ENCODE data around the gene ARHGAP26.

The ARHGAP26 gene

DNA sequence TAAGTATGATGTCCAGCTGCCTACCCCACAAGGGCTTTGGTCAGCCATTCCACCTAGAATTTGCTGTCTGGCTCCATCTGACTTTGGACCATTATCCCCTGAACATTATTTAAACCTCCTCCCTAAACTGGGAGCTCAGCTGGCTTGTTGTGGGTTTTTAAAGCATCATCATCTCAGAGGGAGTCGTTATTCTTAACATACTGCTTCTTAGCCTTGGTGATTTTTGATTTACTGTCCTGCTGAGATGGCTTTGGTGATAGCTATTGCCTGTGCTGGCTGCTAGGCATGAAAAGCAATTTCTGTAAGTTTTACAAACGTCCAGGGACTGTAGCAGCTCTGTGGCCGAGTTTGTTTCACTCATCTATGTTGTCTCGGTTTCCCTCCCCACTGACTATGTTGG is 377.2 kb downstream of the ARHGAP26 start:
- Histone ChIP-seq H3K9ac (ENCODE audit: low read depth, low read length) (no peak overlapping the region), H3K4me1 (ENCODE audit: insufficient read depth, low read length) (no peaks in the 10 kb centered on the region), H3K36me3 (ENCODE audit: insufficient read depth, low read length) (no peaks in the 10 kb centered on the region; the same call in 1 of the 2 replicates), H3K9me3 (ENCODE audit: control insufficient read depth, insufficient read depth, low read length) (no peaks in the 10 kb centered on the region)

DNA sequence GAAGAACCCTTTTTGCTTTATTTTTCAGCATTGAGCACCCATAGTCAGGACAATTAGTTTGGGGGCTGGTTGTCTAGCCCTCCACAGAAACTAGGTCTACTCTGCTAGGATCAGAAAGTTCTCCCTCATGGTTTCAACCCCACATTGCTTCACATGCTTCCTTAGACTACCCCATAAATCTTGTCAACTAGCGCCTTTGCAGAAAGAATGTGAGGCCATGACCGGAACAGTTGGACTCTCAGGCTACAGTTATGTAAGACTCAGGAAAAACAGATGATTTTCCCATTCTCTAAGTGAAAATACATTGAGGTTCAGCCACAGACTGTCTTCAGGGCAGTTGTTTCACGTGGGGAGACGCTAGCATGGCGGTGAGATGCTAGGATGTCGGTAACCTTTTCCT is 377.7 kb downstream of the ARHGAP26 start:
- Histone ChIP-seq H3K36me3 (ENCODE audit: insufficient read depth, low read length) (no peaks in the 10 kb centered on the region; the same call in 1 of the 2 replicates), H3K4me1 (ENCODE audit: insufficient read depth, low read length) (no peaks in the 10 kb centered on the region), H3K9ac (ENCODE audit: low read depth, low read length) (no peak overlapping the region), H3K9me3 (ENCODE audit: control insufficient read depth, insufficient read depth, low read length) (no peaks in the 10 kb centered on the region)

DNA sequence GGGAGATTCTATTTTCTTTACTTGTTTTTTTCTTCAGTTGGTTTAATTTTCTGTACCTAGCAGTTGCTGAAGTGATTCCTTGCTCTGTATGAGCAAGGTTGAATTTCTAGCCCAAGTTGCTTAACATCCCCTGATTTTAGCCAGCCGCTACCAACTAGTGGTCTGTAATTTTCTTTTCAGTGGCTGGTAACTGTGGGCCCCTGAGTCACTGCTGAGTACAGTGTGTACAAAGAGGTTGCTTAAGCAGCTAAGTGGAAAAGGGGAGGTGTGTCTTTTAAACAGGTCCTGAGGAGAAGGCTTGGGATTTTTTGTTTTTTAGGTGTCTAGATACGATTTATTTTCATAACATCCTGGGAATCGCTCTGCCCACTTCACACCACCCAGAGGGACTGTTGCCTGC is 378.6 kb downstream of the ARHGAP26 start:
- no peaks in the 10 kb centered on the region for H3K4me1 ChIP-seq (ENCODE audit: insufficient read depth, low read length)

DNA sequence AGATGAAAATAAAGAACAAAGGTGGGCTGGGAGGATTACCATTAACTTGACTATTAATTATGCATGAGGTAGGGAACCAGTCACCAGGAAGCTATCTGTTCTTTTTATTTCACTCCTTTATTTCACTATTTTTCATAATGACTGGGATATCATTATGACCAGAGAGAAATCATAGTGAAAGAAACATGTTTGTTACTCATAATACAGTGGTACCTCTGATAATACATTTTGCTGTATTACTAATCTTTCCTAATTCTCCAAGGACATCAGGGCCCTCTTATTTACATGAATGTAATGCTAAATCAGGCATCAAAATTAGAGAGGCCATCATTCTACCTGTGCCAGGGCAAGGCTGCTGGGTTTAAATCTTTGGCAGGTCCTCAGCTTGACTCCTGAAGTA is 379.6 kb downstream of the ARHGAP26 start:
- Histone ChIP-seq H3K4me1 (ENCODE audit: insufficient read depth, low read length) (peaks cover 4% of the 10 kb centered on the region; the same call in 1 of the 2 replicates), H3K9ac (ENCODE audit: low read depth, low read length) (no peak overlapping the region), H3K36me3 (ENCODE audit: insufficient read depth, low read length) (no peaks in the 10 kb centered on the region; the same call in 1 of the 2 replicates), H3K9me3 (ENCODE audit: control insufficient read depth, insufficient read depth, low read length) (no peaks in the 10 kb centered on the region)

More for the DNA sequence above, 378.6 kb downstream of the ARHGAP26 start:
- H3K9ac ChIP-seq (ENCODE audit: low read depth, low read length) = no peak overlapping the region
- no peaks in the 10 kb centered on the region for H3K9me3 ChIP-seq (ENCODE audit: control insufficient read depth, insufficient read depth, low read length)
- H3K36me3 ChIP-seq (ENCODE audit: insufficient read depth, low read length) = no peaks in the 10 kb centered on the region; the same call in 1 of the 2 replicates

DNA sequence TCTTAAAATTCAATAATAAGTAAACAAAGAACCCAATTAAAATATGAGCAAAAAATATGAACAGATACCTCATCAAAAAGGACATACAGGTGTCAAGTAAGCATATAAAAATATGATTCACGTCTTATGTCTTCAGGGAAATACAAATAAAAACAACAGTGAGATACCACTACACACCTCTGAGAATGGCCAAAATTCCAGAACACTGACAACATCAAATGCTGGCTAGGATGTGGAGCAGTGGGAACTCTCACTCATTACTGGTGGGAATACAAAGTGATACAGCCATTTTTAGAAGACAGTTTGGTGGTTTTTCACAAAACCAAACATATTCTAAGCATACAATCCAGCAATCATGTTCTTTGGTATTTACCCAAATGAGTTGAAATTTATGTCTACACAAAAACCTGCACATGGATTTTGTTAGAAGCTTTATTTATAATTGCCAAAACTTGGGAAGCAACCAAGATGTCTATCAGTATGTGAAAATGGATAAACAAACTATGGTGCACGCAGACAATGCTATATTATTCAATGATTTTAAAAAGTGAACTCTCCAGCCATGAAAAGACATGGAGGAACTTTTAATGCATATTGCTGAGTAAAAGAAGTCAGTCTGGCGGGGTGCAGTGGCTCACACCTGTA is 381.0 kb downstream of the ARHGAP26 start:
- Histone ChIP-seq H3K9ac (ENCODE audit: low read depth, low read length) (no peak overlapping the region), H3K36me3 (ENCODE audit: insufficient read depth, low read length) (no peaks in the 10 kb centered on the region; the same call in 1 of the 2 replicates), H3K4me1 (ENCODE audit: insufficient read depth, low read length) (peaks cover 11% of the 10 kb centered on the region)

DNA sequence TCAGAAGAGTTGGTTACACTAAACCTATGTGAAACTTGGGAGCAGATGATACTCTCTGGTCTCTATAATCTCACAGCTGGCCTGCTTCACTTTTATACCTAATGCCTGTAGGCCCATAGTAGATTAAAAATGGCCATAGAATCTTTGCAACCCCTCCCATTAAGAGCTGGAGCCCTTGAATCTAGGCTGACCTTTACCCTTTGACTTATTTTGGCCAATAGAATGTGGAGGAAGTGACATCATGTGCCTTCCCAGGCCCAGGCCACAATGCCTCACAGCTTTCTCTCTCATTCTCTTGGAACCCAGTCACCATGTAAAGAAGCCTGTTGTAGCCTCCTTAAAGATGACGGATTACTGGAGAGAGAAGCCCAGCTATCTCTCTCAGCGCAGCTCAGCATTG is 382.3 kb downstream of the ARHGAP26 start:
- H3K9me3 ChIP-seq (ENCODE audit: control insufficient read depth, insufficient read depth, low read length) = no peaks in the 10 kb centered on the region
- H3K4me1 ChIP-seq (ENCODE audit: insufficient read depth, low read length) = peaks cover 11% of the 10 kb centered on the region
- no peak overlapping the region for H3K9ac ChIP-seq (ENCODE audit: low read depth, low read length)
- no peaks in the 10 kb centered on the region; the same call in 1 of the 2 replicates for H3K36me3 ChIP-seq (ENCODE audit: insufficient read depth, low read length)

More for the DNA sequence above, 381.0 kb downstream of the ARHGAP26 start:
- H3K9me3 ChIP-seq (ENCODE audit: control insufficient read depth, insufficient read depth, low read length) = no peaks in the 10 kb centered on the region

DNA sequence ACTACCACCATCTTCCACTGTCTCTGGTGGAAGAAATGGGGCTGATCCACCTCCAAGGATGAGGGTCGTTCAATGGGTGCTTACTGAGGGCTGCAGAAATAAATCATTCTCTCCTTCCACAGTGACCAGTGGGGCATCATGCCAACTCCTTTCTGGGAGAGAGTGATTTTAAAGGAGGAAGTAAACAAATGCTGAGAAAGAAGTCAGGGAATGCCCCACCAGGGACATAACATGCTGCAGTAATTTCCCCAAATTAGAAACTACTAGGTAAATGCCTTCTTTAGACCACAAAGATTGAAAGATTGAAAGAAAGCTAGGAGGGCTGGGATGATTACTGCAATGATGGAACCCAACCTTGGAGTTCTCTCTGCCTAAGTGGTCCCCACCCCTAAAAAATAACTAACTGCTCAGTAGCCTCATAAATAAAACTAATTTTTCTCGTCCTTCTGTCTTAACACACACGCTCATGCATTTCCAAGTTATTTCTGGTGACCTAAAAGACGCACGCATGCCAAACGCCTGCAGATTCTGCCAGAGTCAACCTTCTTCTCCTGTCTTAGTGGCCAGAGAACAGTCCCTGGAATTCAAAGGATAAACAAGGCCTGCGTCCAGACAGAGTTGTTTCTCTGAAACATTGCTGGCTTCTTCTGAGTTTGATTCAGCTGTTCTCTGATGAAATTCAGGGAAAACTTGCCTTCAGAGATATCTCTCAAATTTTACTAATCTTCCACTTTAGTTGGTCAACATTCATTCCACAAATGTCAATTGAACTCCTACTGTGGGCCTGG is 383.3 kb downstream of the ARHGAP26 start:
- no peaks in the 10 kb centered on the region; the same call in 1 of the 2 replicates for H3K36me3 ChIP-seq (ENCODE audit: insufficient read depth, low read length)
- no peak overlapping the region for H3K9ac ChIP-seq (ENCODE audit: low read depth, low read length)
- peaks cover 11% of the 10 kb centered on the region for H3K4me1 ChIP-seq (ENCODE audit: insufficient read depth, low read length)
- no peaks in the 10 kb centered on the region for H3K9me3 ChIP-seq (ENCODE audit: control insufficient read depth, insufficient read depth, low read length)

DNA sequence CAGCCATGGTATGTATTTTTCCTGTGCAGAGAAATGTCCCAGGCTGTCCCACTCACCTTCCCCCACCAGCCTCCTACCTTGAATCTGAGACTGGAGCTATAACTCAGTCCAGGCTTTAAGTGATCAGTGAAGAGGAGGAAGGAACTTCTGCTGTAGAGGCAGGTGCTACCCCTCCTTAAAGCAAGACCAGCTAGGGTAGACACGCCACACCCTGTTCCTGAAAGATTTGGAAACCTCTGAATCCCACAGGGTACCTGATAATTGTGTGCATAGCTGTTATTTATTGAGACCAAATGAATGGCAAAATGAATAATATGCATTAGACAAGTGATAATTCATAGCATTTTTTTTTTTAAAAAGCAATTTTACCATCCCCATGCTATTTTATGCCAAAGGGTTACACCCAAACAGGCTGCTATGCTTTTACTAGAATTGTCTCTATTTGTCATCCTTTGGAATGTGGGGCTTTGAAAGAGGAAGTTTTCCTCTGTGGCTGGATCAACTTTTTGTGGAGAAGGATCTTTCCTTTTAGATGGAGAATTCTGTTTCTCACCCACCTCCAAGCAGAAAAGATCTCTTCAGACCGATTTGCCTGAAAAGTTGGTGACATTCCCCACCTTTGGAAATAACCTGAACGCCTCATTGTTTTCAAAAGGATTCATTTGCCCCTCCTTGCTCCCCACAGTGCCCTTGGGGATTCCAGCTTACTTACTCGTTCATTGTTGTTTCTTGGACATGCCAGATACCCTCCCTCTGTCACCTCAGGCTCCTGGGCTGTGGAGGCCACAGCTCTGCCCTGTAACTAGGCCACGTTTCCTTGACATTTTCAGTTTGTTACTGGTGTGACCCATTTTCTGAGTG is 384.6 kb downstream of the ARHGAP26 start:
- peaks cover 11% of the 10 kb centered on the region for H3K4me1 ChIP-seq (ENCODE audit: insufficient read depth, low read length)
- H3K36me3 ChIP-seq (ENCODE audit: insufficient read depth, low read length) = no peaks in the 10 kb centered on the region; the same call in 1 of the 2 replicates
- H3K9ac ChIP-seq (ENCODE audit: low read depth, low read length) = no peak overlapping the region
- H3K9me3 ChIP-seq (ENCODE audit: control insufficient read depth, insufficient read depth, low read length) = no peaks in the 10 kb centered on the region

DNA sequence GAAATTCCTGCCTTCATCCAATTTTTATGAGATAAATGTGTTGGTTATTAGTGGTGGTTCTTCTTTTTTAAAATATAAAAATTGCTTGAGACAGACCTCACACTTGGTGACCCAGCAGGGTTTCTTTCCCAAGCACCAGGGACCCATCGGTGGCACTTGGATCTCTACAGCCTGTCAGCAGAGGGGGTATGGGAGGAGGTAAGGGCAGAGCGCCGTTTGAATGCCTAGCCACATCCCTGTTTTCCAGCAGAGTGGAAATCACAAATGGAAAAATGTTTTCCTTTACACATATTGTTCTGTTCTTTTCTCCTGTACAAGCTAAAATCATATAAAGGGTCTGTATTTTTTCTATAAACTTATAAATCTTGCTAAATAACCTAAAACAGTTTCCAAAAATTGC is 385.3 kb downstream of the ARHGAP26 start:
- H3K9ac ChIP-seq (ENCODE audit: low read depth, low read length) = no peak overlapping the region

DNA sequence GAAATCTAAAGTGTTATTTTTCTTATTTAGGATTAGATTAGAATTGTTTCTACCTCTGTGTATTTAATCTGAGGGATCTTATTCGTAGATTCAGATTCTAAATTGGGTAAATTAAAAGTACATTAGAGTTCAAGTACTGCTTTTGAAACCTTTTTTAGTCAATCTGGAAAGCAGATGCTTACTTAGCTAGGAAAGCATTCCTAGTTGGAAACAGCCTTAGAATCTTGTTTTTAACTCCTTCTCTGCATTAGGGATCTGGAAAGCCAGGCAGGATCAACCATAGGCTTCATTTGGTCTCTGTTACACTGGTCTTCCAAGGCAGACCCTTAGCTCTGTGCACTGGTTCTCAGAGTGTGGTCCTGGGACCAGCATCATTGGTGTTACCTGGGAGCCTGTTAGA is 385.9 kb downstream of the ARHGAP26 start:
- Histone ChIP-seq H3K36me3 (ENCODE audit: insufficient read depth, low read length) (no peaks in the 10 kb centered on the region), H3K9me3 (ENCODE audit: control insufficient read depth, insufficient read depth, low read length) (no peaks in the 10 kb centered on the region), H3K4me1 (ENCODE audit: insufficient read depth, low read length) (peaks cover 11% of the 10 kb centered on the region), H3K9ac (ENCODE audit: low read depth, low read length) (no peak overlapping the region)

More for the DNA sequence above, 385.3 kb downstream of the ARHGAP26 start:
- peaks cover 11% of the 10 kb centered on the region for H3K4me1 ChIP-seq (ENCODE audit: insufficient read depth, low read length)
- H3K9me3 ChIP-seq (ENCODE audit: control insufficient read depth, insufficient read depth, low read length) = no peaks in the 10 kb centered on the region
- no peaks in the 10 kb centered on the region; the same call in 1 of the 2 replicates for H3K36me3 ChIP-seq (ENCODE audit: insufficient read depth, low read length)

DNA sequence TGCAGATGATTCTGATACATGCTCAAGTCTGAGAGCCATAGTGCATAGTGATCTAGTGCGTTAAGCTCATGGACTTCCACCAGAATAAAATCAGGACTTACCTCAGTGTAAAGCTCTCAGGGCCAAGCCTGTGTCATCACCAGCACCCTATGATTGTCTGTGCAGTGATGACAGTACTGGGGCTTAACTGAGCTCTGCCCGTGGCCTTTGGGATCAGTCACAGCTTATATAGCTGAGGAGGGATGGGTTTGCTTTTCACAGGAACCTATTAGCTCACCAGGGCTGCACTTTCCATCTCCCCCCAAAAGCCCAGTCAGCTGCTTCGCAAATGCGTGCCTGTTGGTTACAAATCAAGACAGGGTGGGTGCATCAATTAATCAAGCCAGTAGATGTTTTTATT is 386.4 kb downstream of the ARHGAP26 start:
- H3K9ac ChIP-seq (ENCODE audit: low read depth, low read length) = no peak overlapping the region
- H3K9me3 ChIP-seq (ENCODE audit: control insufficient read depth, insufficient read depth, low read length) = no peaks in the 10 kb centered on the region
- no peaks in the 10 kb centered on the region for H3K36me3 ChIP-seq (ENCODE audit: insufficient read depth, low read length)
- H3K4me1 ChIP-seq (ENCODE audit: insufficient read depth, low read length) = peaks cover 11% of the 10 kb centered on the region

DNA sequence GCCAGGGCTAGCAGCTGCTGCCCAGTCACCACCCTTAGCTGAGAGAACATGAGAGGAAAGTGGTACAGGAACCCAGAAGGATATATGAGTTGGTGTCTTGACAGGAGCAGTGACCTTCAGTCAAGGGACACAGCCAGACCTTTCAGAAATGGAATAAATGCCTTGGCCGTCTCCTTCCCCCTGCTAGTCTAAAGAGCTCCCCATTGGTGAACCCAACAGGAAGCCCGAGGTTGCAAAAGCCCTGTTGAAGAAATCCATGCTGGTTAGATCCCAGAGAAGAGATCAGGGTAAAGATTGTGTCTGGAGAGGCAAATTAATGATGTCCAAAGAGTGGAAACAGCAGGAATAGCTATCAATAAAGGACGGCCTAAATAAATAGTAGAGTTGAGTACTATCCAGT is 388.9 kb downstream of the ARHGAP26 start:
- peaks cover 11% of the 10 kb centered on the region for H3K4me1 ChIP-seq (ENCODE audit: insufficient read depth, low read length)
- no peak overlapping the region for H3K9ac ChIP-seq (ENCODE audit: low read depth, low read length)
- H3K36me3 ChIP-seq (ENCODE audit: insufficient read depth, low read length) = no peaks in the 10 kb centered on the region
- no peaks in the 10 kb centered on the region for H3K9me3 ChIP-seq (ENCODE audit: control insufficient read depth, insufficient read depth, low read length)

DNA sequence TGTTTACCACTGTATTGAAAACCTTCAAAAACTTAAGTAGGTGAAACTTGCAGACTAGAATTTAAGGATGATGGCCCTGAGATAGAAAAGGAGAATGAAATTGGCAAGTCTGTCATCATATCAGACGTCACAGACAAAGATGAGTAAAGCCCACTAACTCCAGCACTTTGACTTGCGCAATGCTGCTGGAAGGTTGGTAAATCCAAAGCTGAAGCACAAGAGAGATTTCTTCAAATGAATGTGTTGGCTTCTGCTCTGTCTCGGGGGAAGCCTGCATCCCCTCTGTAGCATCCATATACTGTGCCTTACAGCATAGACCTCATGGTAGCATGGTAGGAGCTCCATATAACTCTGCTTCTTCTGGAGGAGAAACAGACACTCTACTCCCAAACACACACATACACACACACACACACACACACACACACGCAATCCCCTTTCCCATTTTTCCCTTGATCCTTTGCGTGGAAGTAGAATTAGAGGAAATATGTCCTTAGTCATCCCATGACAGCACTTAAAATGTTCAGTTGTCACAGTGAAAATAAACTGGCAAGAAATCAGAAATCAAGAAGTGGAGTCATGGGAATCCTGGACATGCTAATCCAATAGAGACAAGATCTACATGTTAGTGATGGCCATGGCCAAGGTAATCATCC is 391.8 kb downstream of the ARHGAP26 start:
- Histone ChIP-seq H3K4me1 (ENCODE audit: insufficient read depth, low read length) (no peaks in the 10 kb centered on the region), H3K36me3 (ENCODE audit: insufficient read depth, low read length) (no peaks in the 10 kb centered on the region), H3K9ac (ENCODE audit: low read depth, low read length) (no peak overlapping the region), H3K9me3 (ENCODE audit: control insufficient read depth, insufficient read depth, low read length) (no peaks in the 10 kb centered on the region)

DNA sequence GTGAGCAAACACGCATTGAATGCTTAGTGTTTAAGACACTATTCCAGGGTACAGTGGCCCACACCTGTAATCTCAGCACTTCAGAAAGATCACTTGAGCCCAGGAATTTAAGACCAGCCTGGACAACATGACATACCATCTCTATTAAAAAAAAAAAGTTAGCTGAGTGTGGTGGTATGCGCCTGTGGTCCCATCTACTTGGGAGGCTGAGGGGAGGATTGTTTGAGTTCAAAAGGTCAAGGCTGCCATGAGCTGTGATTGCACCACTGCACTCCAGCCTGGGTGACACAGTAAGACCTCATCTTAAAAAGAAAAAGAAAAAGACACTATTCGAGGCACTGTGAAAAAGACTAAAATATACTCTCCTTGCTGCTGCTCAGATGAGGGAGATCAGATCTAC is 392.6 kb downstream of the ARHGAP26 start:
- H3K36me3 ChIP-seq (ENCODE audit: insufficient read depth, low read length) = no peaks in the 10 kb centered on the region
- H3K9ac ChIP-seq (ENCODE audit: low read depth, low read length) = no peak overlapping the region
- no peaks in the 10 kb centered on the region for H3K9me3 ChIP-seq (ENCODE audit: control insufficient read depth, insufficient read depth, low read length)
- H3K4me1 ChIP-seq (ENCODE audit: insufficient read depth, low read length) = no peaks in the 10 kb centered on the region
